ENCODE data around the gene LAMA2.

The LAMA2 gene

GRCh38 chr6:129267028-129267427 lies 384.1 kb downstream of the LAMA2 start:
- Histone ChIP-seq H3K27ac (no peak overlapping the region), H3K36me3 (no peaks in the 10 kb centered on the region), H3K27me3 (ENCODE audit: insufficient read depth, low read depth, severe bottlenecking) (no peaks in the 10 kb centered on the region), H3K9me3 (ENCODE audit: severe bottlenecking) (no peaks in the 10 kb centered on the region), H3K4me3 (ENCODE audit: low read depth, low read length) (no peak overlapping the region)
- no peak for TF ChIP-seq CTCF (IDR thresholded peaks at IDR 0.05; ENCODE audit: low read depth, low read length)
- DNase-seq: no peak

- Histone ChIP-seq H3K9me3 (ENCODE audit: severe bottlenecking) (no peaks in the 10 kb centered on the region), H3K27ac (no peak overlapping the region), H3K27me3 (ENCODE audit: insufficient read depth, low read depth, severe bottlenecking) (no peaks in the 10 kb centered on the region), H3K4me3 (ENCODE audit: low read depth, low read length) (no peak overlapping the region), H3K36me3 (no peaks in the 10 kb centered on the region)
- no peak for TF ChIP-seq CTCF (IDR thresholded peaks at IDR 0.05; ENCODE audit: low read depth, low read length)
- no peak for DNase-seq
Measured at GRCh38 chr6:129269076-129269475, 386.1 kb downstream of the LAMA2 start.

GRCh38 chr6:129269891-129270290 lies 387.0 kb downstream of the LAMA2 start:
- no peak for TF ChIP-seq CTCF (IDR thresholded peaks at IDR 0.05; ENCODE audit: low read depth, low read length)
- Histone ChIP-seq H3K27ac (no peak overlapping the region), H3K9me3 (ENCODE audit: severe bottlenecking) (no peaks in the 10 kb centered on the region), H3K27me3 (ENCODE audit: insufficient read depth, low read depth, severe bottlenecking) (no peaks in the 10 kb centered on the region), H3K36me3 (no peaks in the 10 kb centered on the region), H3K4me3 (ENCODE audit: low read depth, low read length) (no peak overlapping the region)
- no peak for DNase-seq

GRCh38 chr6:129270450-129270849 lies 387.5 kb downstream of the LAMA2 start:
- DNase-seq: no peak
- no peaks in the 10 kb centered on the region for H3K27me3 ChIP-seq (ENCODE audit: insufficient read depth, low read depth, severe bottlenecking)

GRCh38 chr6:129273161-129273560 lies 390.2 kb downstream of the LAMA2 start:
- H3K36me3 ChIP-seq: no peaks in the 10 kb centered on the region
- no peak for DNase-seq
- no peaks in the 10 kb centered on the region for H3K9me3 ChIP-seq (ENCODE audit: severe bottlenecking)
- H3K27ac ChIP-seq: no peak overlapping the region
- no peaks in the 10 kb centered on the region for H3K27me3 ChIP-seq (ENCODE audit: insufficient read depth, low read depth, severe bottlenecking)
- no peak overlapping the region for H3K4me3 ChIP-seq (ENCODE audit: low read depth, low read length)
- no peak for TF ChIP-seq CTCF (IDR thresholded peaks at IDR 0.05; ENCODE audit: low read depth, low read length)

More at GRCh38 chr6:129270450-129270849, 387.5 kb downstream of the LAMA2 start:
- no peak overlapping the region for H3K4me3 ChIP-seq (ENCODE audit: low read depth, low read length)
- no peaks in the 10 kb centered on the region for H3K36me3 ChIP-seq
- no peak overlapping the region for H3K27ac ChIP-seq
- no peak for TF ChIP-seq CTCF (IDR thresholded peaks at IDR 0.05; ENCODE audit: low read depth, low read length)
- H3K9me3 ChIP-seq (ENCODE audit: severe bottlenecking): no peaks in the 10 kb centered on the region

GRCh38 chr6:129276461-129276860 lies 393.5 kb downstream of the LAMA2 start:
- no peak for TF ChIP-seq CTCF (IDR thresholded peaks at IDR 0.05; ENCODE audit: low read depth, low read length)
- no peak for DNase-seq
- H3K27ac ChIP-seq: no peak overlapping the region
- H3K4me3 ChIP-seq (ENCODE audit: low read depth, low read length): no peak overlapping the region
- H3K27me3 ChIP-seq (ENCODE audit: insufficient read depth, low read depth, severe bottlenecking): no peaks in the 10 kb centered on the region
- H3K36me3 ChIP-seq: no peaks in the 10 kb centered on the region
- H3K9me3 ChIP-seq (ENCODE audit: severe bottlenecking): no peaks in the 10 kb centered on the region

Measured in WERI-Rb-1 (cell line).